ENCODE data around the gene PITPNM3. TPM values are rescaled to one million over a fixed set of nuclear protein-coding genes. Genes with fewer than 3 reads are reported as not detected.

Gene PITPNM3
- total RNA-seq, 1 donor from 2014 or later, result 1.4 TPM

GRCh38 chr17:6408735-6409134 is 147.6 kb downstream of the PITPNM3 start:
- no peaks in the 10 kb centered on the region for H3K36me3 Mint-ChIP-seq (ENCODE audit: low read depth)
- no peak for DNase-seq (ENCODE audit: low read depth, low spot score)
- H3K4me3 Mint-ChIP-seq, result no peak overlapping the region
- TF ChIP-seq, protein P1, sequence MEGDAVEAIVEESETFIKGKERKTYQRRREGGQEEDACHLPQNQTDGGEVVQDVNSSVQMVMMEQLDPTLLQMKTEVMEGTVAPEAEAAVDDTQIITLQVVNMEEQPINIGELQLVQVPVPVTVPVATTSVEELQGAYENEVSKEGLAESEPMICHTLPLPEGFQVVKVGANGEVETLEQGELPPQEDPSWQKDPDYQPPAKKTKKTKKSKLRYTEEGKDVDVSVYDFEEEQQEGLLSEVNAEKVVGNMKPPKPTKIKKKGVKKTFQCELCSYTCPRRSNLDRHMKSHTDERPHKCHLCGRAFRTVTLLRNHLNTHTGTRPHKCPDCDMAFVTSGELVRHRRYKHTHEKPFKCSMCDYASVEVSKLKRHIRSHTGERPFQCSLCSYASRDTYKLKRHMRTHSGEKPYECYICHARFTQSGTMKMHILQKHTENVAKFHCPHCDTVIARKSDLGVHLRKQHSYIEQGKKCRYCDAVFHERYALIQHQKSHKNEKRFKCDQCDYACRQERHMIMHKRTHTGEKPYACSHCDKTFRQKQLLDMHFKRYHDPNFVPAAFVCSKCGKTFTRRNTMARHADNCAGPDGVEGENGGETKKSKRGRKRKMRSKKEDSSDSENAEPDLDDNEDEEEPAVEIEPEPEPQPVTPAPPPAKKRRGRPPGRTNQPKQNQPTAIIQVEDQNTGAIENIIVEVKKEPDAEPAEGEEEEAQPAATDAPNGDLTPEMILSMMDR (conservative IDR thresholded peaks at IDR 0.05), result no peak
- H3K9me3 Mint-ChIP-seq, result no peaks in the 10 kb centered on the region
- peaks cover 3% of the 10 kb centered on the region for H3K27me3 Mint-ChIP-seq (ENCODE audit: low read depth)
- no peaks in the 10 kb centered on the region for H3K4me1 Mint-ChIP-seq
- no peak overlapping the region for H3K27ac Mint-ChIP-seq (ENCODE audit: unreplicated experiment)

GRCh38 chr17:6408276-6408675 is 148.1 kb downstream of the PITPNM3 start:
- TF ChIP-seq, protein P1 (conservative IDR thresholded peaks at IDR 0.05), result no peak
- no peak for DNase-seq (ENCODE audit: low read depth, low spot score)
- no peak overlapping the region for H3K4me3 Mint-ChIP-seq
- H3K36me3 Mint-ChIP-seq (ENCODE audit: low read depth), result no peaks in the 10 kb centered on the region
- H3K4me1 Mint-ChIP-seq, result no peaks in the 10 kb centered on the region
- no peaks in the 10 kb centered on the region for H3K9me3 Mint-ChIP-seq
- H3K27ac Mint-ChIP-seq (ENCODE audit: unreplicated experiment), result no peak overlapping the region
- peaks cover 3% of the 10 kb centered on the region for H3K27me3 Mint-ChIP-seq (ENCODE audit: low read depth)

- Mint-ChIP-seq H3K27ac (ENCODE audit: unreplicated experiment) (no peak overlapping the region), H3K27me3 (ENCODE audit: low read depth) (peaks cover 7% of the 10 kb centered on the region), H3K4me3 (no peak overlapping the region), H3K36me3 (ENCODE audit: low read depth) (no peaks in the 10 kb centered on the region), H3K9me3 (peaks cover 5% of the 10 kb centered on the region), H3K4me1 (no peaks in the 10 kb centered on the region)
- no peak for DNase-seq (ENCODE audit: low read depth, low spot score)
- TF ChIP-seq, protein P1 (conservative IDR thresholded peaks at IDR 0.05), result no peak
These were observed 154.1 kb downstream of the PITPNM3 start for GRCh38 chr17:6402258-6402657.

Other genes with a start within 250 kb of the PITPNM3 start
- not detected in 2 replicates for gene AIPL1, start 121.4 kb downstream of the PITPNM3 start, total RNA-seq
- gene PIMREG, start 112.1 kb downstream of the PITPNM3 start, total RNA-seq, result 115 and 120 TPM in 2 replicates
- gene KIAA0753, start 84.2 kb upstream of the PITPNM3 start, total RNA-seq, result 42.3 and 44.1 TPM in 2 replicates
- gene TXNDC17, start 84.5 kb upstream of the PITPNM3 start, total RNA-seq, result 112 and 117 TPM in 2 replicates
- gene MED31, start 95.0 kb upstream of the PITPNM3 start, total RNA-seq, result 23.0 and 27.7 TPM in 2 replicates
- 3.2 and 3.7 TPM in 2 replicates for gene C17orf100, start 95.2 kb upstream of the PITPNM3 start, total RNA-seq
- gene SLC13A5, start 156.8 kb upstream of the PITPNM3 start, total RNA-seq, result 0.43 and 0.54 TPM in 2 replicates
- not detected in 2 replicates for gene XAF1, start 199.5 kb upstream of the PITPNM3 start, total RNA-seq
- not detected in 2 replicates for gene FBXO39, start 219.7 kb upstream of the PITPNM3 start, total RNA-seq

Data from neural crest cell (in vitro differentiated cells).